MM.1S (cell line): ENCODE results near the gene ST7.

Experiments used
- CTCF ChIP-seq: fragments of 300-600 bp; sonication (generic); IDR thresholded peaks from 2 replicates; pipeline ENCODE4 v1.5.1; 2016; ENCODE audit warnings: antibody characterized with exemption, low read length, mixed read lengths
- EZH2 ChIP-seq: fragments of 300-600 bp; sonication (generic); optimal IDR thresholded peaks from 2 replicates; pipeline ENCODE3; 2017; ENCODE audit warnings: low read depth, mild to moderate bottlenecking, antibody characterized with exemption, low read length, mixed read lengths
- EZH2phosphoT487 ChIP-seq: fragments of 300-600 bp; sonication (generic); IDR thresholded peaks from 2 replicates; pipeline ENCODE4 v1.6.1; 2018; ENCODE audit warnings: antibody characterized with exemption, low read length

GRCh38 chr7:117083648-117084047 is 130.3 kb downstream of the ST7 start:
- TF ChIP-seq CTCF: no peak
- no peak for TF ChIP-seq EZH2
- no peak for TF ChIP-seq EZH2phosphoT487
